GM12873 (cell line): Measurements from ENCODE around the gene ADAMTS2.

Source experiments
- CTCF ChIP-seq: IDR thresholded peaks from 2 replicates; pipeline ENCODE4 v1.5.1; 2012; ENCODE audit warnings: low read depth, mild to moderate bottlenecking, moderate library complexity, low read length, control low read depth; ENCODE audit not compliant: insufficient read depth; ENCODE audit errors: missing control alignments

ADAMTS2 gene

GRCh38 chr5:179244044-179244443, 101.2 kb downstream of the ADAMTS2 start:
- TF ChIP-seq CTCF, result no peak

- TF ChIP-seq CTCF, result no peak
These were observed 101.9 kb downstream of the ADAMTS2 start for GRCh38 chr5:179243333-179243732.

GRCh38 chr5:179242676-179243075, 102.6 kb downstream of the ADAMTS2 start:
- no peak for TF ChIP-seq CTCF

- TF ChIP-seq CTCF, result no peak
These were observed 103.4 kb downstream of the ADAMTS2 start for GRCh38 chr5:179241764-179242370.

GRCh38 chr5:179241175-179241574, 104.1 kb downstream of the ADAMTS2 start:
- TF ChIP-seq CTCF, result no peak

GRCh38 chr5:179240561-179240960, 104.7 kb downstream of the ADAMTS2 start:
- no peak for TF ChIP-seq CTCF

GRCh38 chr5:179239256-179240135, 105.8 kb downstream of the ADAMTS2 start:
- no peak for TF ChIP-seq CTCF
